Pancreas (tissue), 10 donors: ENCODE measurements around the gene PHC1. TPM values are rescaled to one million over a fixed set of nuclear protein-coding genes. Genes with fewer than 3 reads are reported as not detected.

Source experiments
- ATAC-seq, 4 donors: fragments of 200-7000 bp; cut with Tn5 transposase; one replicate each; pipeline versions ENCODE4 v1.8.0 to v1.9.1; 2020; ENCODE audit warnings: mild to moderate bottlenecking in 4 of 4, moderate library complexity in 4 of 4
- DNase-seq, 6 donors: peaks; one replicate each; pipeline ENCODE4 v3.0.0-alpha.2; 2020
- FAIRE-seq: peaks from 2 replicates; lab custom pipeline; 2012; peaks lifted over from hg19 to GRCh38; lab: Jason Lieb, UNC
- H3K27ac ChIP-seq, 4 donors: fragments of 200-600 bp; sonication (generic); 1 replicate in 3 of 4; 2 replicates in 1 of 4; pipeline versions ENCODE4 v1.5.0 to v1.8.0; 2020
- H3K27me3 ChIP-seq, 4 donors: fragments of 200-600 bp; one replicate each; pipeline ENCODE4 v1.8.0; 2021
- H3K36me3 ChIP-seq, 3 donors: fragments of 200-600 bp; sonication (generic) in 1 of 3; one replicate each; pipeline versions ENCODE4 v1.5.0 to v1.8.0; 2020 to 2021
- H3K4me1 ChIP-seq, 3 donors: fragments of 200-600 bp; one replicate each; pipeline ENCODE4 v1.8.0; 2021
- H3K4me3 ChIP-seq, 4 donors: fragments of 200-600 bp; sonication (generic) in 2 of 4; one replicate each; pipeline versions ENCODE4 v1.5.0 to v1.8.0; 2020 to 2021
- H3K9me3 ChIP-seq, 4 donors: fragments of 200-600 bp; one replicate each; pipeline ENCODE4 v1.8.0; 2021
- WGBS, 2 donors: extraction: QIAGEN DNeasy Blood & Tissue Kit; methylation state at CpG; one replicate each; pipeline ENCODE4 v1.1.7; 2013; 5-methylcytosine and 5-hydroxymethylcytosine counted together
- intact Hi-C, 3 donors: fragments of 100-400 bp; cut with DNase I; formaldehyde crosslinking; loops; one replicate each; pipeline versions ENCODE4 v1.11.1 to v1.14.2; 2022
- polyA plus RNA-seq, 2 donors: library from polyadenylated mRNA; stranded (reverse); fragments of 200-250 nt; gene quantifications; one replicate each; pipeline ENCODE4 v1.2.3, GENCODE V29; 2013
- total RNA-seq, 6 donors: library from RNA; stranded (reverse); fragmentation: NEBNext Ultra II Directional in 4 of 6; extraction: Animal tissue kit (Norgen Biotek cat#: 25700) in 4 of 6; gene quantifications; one replicate each; pipeline versions ENCODE4 v1.2.1 to v1.2.4, GENCODE V29; 2021 to 2023
- TF ChIP-seq, protein P1 (sequence below), 4 donors: fragments of 200-600 bp; sonication (generic) in 3 of 4; IDR thresholded peaks; one replicate each; pipeline versions ENCODE4 v1.5.0 to v1.8.0; 2021; ENCODE audit warnings: antibody characterized with exemption in 4 of 4
- donor health status: healthy with polysubstance abuse.
- donor health status: DM: no; HTN: no; CAD: no; lungs with moderate emphysema.
- donor health status: DM: no; HTN: no; CAD: no.
- donor health status: control.
- donor health status: control.
- donor health status: Bipolar disorder and iron deficiency.
- donor health status: DM: yes; HTN: yes; CAD: no.
- donor health status: DM: no; HTN: no; CAD: no.
- donor health status: DM: no; HTN: no; CAD: no.
- donor health status: DM: yes; HTN: yes; CAD: no.

PHC1 gene
- total and polyA plus RNA-seq, 8 donors, result 15.8 to 45.1 (median 19.5) TPM

DNA sequence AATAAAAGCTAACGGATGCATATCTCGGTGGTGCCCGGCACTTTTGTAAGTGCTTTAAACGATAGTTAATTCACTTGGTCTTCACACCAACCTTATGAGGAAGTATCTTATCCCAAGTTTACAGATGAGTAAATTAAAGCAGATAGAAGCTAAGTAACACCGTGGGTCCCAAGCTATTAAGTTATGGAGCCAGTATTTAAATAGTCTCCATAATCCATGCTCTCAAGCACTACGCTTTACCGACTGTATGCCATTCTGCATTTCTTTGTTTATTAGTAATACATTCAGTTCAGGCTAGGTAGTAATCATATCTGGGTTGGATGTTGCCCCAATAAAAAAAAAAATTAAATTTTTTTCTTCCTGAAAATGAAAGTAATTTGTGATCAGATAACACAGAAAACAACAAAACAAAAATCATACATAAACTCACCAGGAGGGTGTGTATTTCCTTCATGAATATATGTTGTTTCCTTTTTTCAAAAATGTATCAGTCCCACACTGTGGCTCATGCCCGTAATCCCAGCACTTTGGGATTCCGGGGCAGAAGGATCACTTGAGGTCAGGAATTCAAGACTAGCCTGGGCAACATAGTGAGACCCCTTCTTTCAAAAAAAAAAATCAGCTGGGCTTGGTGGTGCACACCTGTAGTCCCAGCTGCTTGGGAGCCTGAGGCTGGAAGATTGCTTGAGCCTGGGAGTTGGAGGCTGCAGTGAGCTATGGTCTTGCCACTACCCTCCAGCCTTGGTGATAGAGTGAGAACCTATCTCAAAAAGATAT is 36.6 kb downstream of the PHC1 start:
- Histone ChIP-seq H3K9me3 (no peaks in the 10 kb centered on the region), H3K27ac (peak overlapping the region in 2 of 4 donors; percentile 97 to 98), H3K36me3 (no peaks in the 10 kb centered on the region), H3K4me3 (peak overlapping the region; percentile 71 to 89 (median 82)), H3K27me3 (no peaks in the 10 kb centered on the region), H3K4me1 (peaks cover 0 to 23% (median 9%) of the 10 kb centered on the region in 3 donors)
- intact Hi-C loops, result loop anchor here in 1 of 3 donors (10.0 kb wide), 1 partner anchor 84 kb away; no protein-coding TSS in a partner anchor
- FAIRE-seq, result no peak
- no peak for ATAC-seq
- TF ChIP-seq, protein P1, sequence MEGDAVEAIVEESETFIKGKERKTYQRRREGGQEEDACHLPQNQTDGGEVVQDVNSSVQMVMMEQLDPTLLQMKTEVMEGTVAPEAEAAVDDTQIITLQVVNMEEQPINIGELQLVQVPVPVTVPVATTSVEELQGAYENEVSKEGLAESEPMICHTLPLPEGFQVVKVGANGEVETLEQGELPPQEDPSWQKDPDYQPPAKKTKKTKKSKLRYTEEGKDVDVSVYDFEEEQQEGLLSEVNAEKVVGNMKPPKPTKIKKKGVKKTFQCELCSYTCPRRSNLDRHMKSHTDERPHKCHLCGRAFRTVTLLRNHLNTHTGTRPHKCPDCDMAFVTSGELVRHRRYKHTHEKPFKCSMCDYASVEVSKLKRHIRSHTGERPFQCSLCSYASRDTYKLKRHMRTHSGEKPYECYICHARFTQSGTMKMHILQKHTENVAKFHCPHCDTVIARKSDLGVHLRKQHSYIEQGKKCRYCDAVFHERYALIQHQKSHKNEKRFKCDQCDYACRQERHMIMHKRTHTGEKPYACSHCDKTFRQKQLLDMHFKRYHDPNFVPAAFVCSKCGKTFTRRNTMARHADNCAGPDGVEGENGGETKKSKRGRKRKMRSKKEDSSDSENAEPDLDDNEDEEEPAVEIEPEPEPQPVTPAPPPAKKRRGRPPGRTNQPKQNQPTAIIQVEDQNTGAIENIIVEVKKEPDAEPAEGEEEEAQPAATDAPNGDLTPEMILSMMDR (IDR thresholded peaks at IDR 0.05), result no peak
- no peak for DNase-seq
- 19 to 26% methylated on average over 9 of the region's 9 CpGs for WGBS, 2 donors

DNA sequence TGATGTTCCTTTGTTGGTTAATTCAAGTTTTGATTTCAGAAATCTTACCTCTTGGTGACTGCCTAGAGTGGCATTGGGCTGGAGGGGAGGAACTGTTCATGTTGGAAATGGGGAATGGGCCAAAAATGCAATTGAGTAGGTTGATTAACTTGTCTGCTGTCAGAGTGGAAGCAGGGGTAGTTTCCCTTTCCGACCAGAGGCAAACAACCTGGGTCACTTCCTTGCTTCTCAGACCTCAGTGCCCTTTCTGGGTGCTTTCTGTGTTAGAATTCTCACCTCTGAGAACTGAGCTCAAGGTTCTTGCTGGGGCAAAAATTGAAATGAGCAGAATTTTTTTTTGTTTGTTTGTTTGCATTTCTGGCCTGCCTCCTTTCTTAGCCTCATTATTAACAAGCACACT is 37.4 kb downstream of the PHC1 start:
- H3K27me3 ChIP-seq, result no peaks in the 10 kb centered on the region
- H3K27ac ChIP-seq, result no peak overlapping the region
- no peak for DNase-seq
- ATAC-seq, result no peak
- H3K9me3 ChIP-seq, result no peaks in the 10 kb centered on the region
- intact Hi-C loops, result loop anchor here in 1 of 3 donors (10.0 kb wide), 1 partner anchor 83 kb away; no protein-coding TSS in a partner anchor
- 84 to 88% methylated on average over 1 of the region's 1 CpG for WGBS, 2 donors
- no peak overlapping the region for H3K4me3 ChIP-seq
- TF ChIP-seq, protein P1 (IDR thresholded peaks at IDR 0.05), result no peak
- no peak for FAIRE-seq
- no peaks in the 10 kb centered on the region for H3K36me3 ChIP-seq
- H3K4me1 ChIP-seq, result peaks cover 0 to 23% (median 9%) of the 10 kb centered on the region in 3 donors

DNA sequence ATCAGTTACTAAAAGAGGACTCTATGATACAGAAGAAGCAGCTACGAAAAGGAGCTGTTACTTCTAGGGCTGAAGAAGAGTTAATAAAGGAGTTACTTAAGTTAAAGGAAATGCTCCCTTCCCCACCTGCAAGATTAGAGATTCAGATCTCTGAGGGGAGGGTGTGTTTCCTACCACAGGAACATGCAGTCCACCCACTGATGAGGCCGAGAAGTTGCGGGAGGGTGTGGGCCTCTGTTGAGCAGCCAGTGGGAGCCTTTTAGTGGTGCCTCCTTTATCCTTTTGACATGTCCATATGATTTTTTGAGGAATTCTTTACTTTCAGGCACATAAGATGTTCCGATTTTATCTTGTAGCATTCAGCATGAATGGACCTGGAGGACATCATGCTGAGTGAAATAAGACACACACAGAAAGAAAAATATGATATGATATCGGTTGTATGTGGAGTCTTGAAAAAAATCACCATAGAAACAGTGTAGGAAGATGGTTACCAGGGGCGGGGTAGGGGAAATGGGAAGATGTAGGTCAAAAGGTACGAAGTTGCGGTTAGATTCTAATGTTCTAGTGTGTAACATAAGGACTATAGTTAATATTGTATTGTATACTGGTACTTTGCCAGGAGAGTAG is 39.6 kb downstream of the PHC1 start:
- H3K27me3 ChIP-seq, result no peaks in the 10 kb centered on the region
- no peak for ATAC-seq
- intact Hi-C loops, result loop anchor here in 1 of 3 donors (10.0 kb wide), 1 partner anchor 81 kb away; no protein-coding TSS in a partner anchor
- no peak for DNase-seq
- H3K4me3 ChIP-seq, result no peak overlapping the region
- WGBS, 2 donors, result 90 to 94% methylated on average over 8 of the region's 8 CpGs
- peaks cover 0 to 8% (median 0%) of the 10 kb centered on the region in 3 donors for H3K4me1 ChIP-seq
- H3K27ac ChIP-seq, result no peak overlapping the region
- FAIRE-seq, result no peak
- TF ChIP-seq, protein P1 (IDR thresholded peaks at IDR 0.05), result no peak
- no peaks in the 10 kb centered on the region for H3K9me3 ChIP-seq
- H3K36me3 ChIP-seq, result no peaks in the 10 kb centered on the region

DNA sequence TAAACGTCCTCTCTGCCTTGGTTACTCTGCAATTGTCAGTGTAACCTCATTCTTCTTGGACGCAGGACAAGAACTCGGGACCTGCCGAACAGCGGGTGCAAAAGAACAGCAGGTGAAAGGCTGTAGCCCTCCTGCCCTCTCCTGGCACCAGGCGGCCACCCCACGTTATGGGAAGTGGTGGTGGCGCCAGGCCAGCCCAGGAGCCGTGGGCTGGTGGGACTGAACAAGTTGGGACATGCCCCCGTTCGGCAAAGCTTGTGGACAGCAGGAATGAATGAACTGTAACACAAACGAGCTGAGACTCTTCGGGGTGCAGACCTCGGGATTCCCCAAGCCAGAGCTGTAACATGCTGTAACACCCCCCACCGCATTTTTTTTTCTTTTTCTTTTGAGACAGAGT is 41.8 kb downstream of the PHC1 start:
- no peaks in the 10 kb centered on the region for H3K27me3 ChIP-seq
- FAIRE-seq (no peak), ATAC-seq (no peak), DNase-seq (no peak)
- H3K36me3 ChIP-seq, result no peaks in the 10 kb centered on the region
- WGBS, 2 donors, result 94 to 96% methylated on average over 15 of the region's 15 CpGs
- no peak overlapping the region for H3K4me3 ChIP-seq
- intact Hi-C loops, result loop anchor here in 1 of 3 donors (10.0 kb wide), 1 partner anchor 79 kb away; no protein-coding TSS in a partner anchor
- TF ChIP-seq, protein P1 (IDR thresholded peaks at IDR 0.05), result no peak
- no peak overlapping the region for H3K27ac ChIP-seq
- H3K9me3 ChIP-seq, result no peaks in the 10 kb centered on the region
- peaks cover 0 to 5% (median 0%) of the 10 kb centered on the region in 3 donors for H3K4me1 ChIP-seq
